ENCODE results near the gene ACTRT1. TPM values are rescaled to one million over a fixed set of nuclear protein-coding genes. Genes with fewer than 3 reads are reported as not detected.

Gene ACTRT1
- total RNA-seq (0.51 TPM in 1 of 2 replicates, not detected in the other), polyA plus RNA-seq (not detected in 2 replicates)

GRCh38 chrX:128052303-128052702 is at the start of gene ACTRT1:
TSS of gene ACTRT1 (minus strand) at chrX:128052403. CDS start at chrX:128052206, 197 bp downstream.
- Histone ChIP-seq H3K27ac (no peak within 1 kb of the TSS), H3K4me1 (ENCODE audit: low read depth) (no peaks in the 10 kb centered on the region), H3K4me3 (no peak within 1 kb of the TSS), H3K27me3 (no peaks in the 10 kb centered on the region), H3K9me3 (ENCODE audit: low read depth) (no peaks in the 10 kb centered on the region), H3K36me3 (no peaks in the 10 kb centered on the region)
- no peak for TF ChIP-seq CTCF (IDR thresholded peaks at IDR 0.05; ENCODE audit: low read depth, low read length)
- no peak for DNase-seq (ENCODE audit: low read depth in 1 of 2, low spot score in 1 of 2)

- Histone ChIP-seq H3K36me3 (no peaks in the 10 kb centered on the region), H3K27ac (no peak overlapping the region)
These were observed 26.3 kb upstream of the ACTRT1 start for GRCh38 chrX:128078545-128078944.

GRCh38 chrX:128057421-128057820 is 5.2 kb upstream of the ACTRT1 start:
- Histone ChIP-seq H3K36me3 (no peaks in the 10 kb centered on the region), H3K27me3 (no peaks in the 10 kb centered on the region), H3K27ac (no peak overlapping the region), H3K9me3 (ENCODE audit: low read depth) (no peaks in the 10 kb centered on the region), H3K4me3 (no peak overlapping the region), H3K4me1 (ENCODE audit: low read depth) (no peaks in the 10 kb centered on the region)
- no peak for TF ChIP-seq CTCF (IDR thresholded peaks at IDR 0.05; ENCODE audit: low read depth, low read length)
- no peak for DNase-seq (ENCODE audit: low read depth in 1 of 2, low spot score in 1 of 2)

More at GRCh38 chrX:128078545-128078944, 26.3 kb upstream of the ACTRT1 start:
- TF ChIP-seq CTCF (IDR thresholded peaks at IDR 0.05; ENCODE audit: low read depth, low read length): no peak
- Histone ChIP-seq H3K9me3 (ENCODE audit: low read depth) (no peaks in the 10 kb centered on the region), H3K27me3 (no peaks in the 10 kb centered on the region), H3K4me3 (no peak overlapping the region), H3K4me1 (ENCODE audit: low read depth) (no peaks in the 10 kb centered on the region)
- DNase-seq (ENCODE audit: low read depth in 1 of 2, low spot score in 1 of 2): no peak

- DNase-seq (ENCODE audit: low read depth in 1 of 2, low spot score in 1 of 2): no peak
- Histone ChIP-seq H3K4me1 (ENCODE audit: low read depth) (no peaks in the 10 kb centered on the region), H3K36me3 (no peaks in the 10 kb centered on the region), H3K9me3 (ENCODE audit: low read depth) (no peaks in the 10 kb centered on the region), H3K27me3 (no peaks in the 10 kb centered on the region), H3K27ac (no peak overlapping the region), H3K4me3 (no peak overlapping the region)
- no peak for TF ChIP-seq CTCF (IDR thresholded peaks at IDR 0.05; ENCODE audit: low read depth, low read length)
These were observed 677 bp downstream of the ACTRT1 start for GRCh38 chrX:128051526-128051925.

GRCh38 chrX:128035318-128035717 is 16.9 kb downstream of the ACTRT1 start:
- no peaks in the 10 kb centered on the region for H3K9me3 ChIP-seq (ENCODE audit: low read depth)
- H3K4me1 ChIP-seq (ENCODE audit: low read depth): no peaks in the 10 kb centered on the region
- H3K27ac ChIP-seq: no peak overlapping the region
- no peak for TF ChIP-seq CTCF (IDR thresholded peaks at IDR 0.05; ENCODE audit: low read depth, low read length)
- no peak for DNase-seq (ENCODE audit: low read depth in 1 of 2, low spot score in 1 of 2)
- H3K4me3 ChIP-seq: no peak overlapping the region
- H3K27me3 ChIP-seq: no peaks in the 10 kb centered on the region
- no peaks in the 10 kb centered on the region for H3K36me3 ChIP-seq

- TF ChIP-seq CTCF (IDR thresholded peaks at IDR 0.05; ENCODE audit: low read depth, low read length): no peak
- no peak overlapping the region for H3K27ac ChIP-seq
- no peak overlapping the region for H3K4me3 ChIP-seq
- H3K9me3 ChIP-seq (ENCODE audit: low read depth): no peaks in the 10 kb centered on the region
- H3K36me3 ChIP-seq: no peaks in the 10 kb centered on the region
- H3K27me3 ChIP-seq: no peaks in the 10 kb centered on the region
- no peak for DNase-seq (ENCODE audit: low read depth in 1 of 2, low spot score in 1 of 2)
- H3K4me1 ChIP-seq (ENCODE audit: low read depth): no peaks in the 10 kb centered on the region
These were observed 30.6 kb downstream of the ACTRT1 start for GRCh38 chrX:128021566-128021965.
